TTC549 (cell line): Measurements from ENCODE around the gene CNTNAP2.

Experiments
- FAIRE-seq: peaks from 2 replicates; lab custom pipeline; 2012; peaks lifted over from hg19 to GRCh38; lab: Jason Lieb, UNC

CNTNAP2 gene

DNA sequence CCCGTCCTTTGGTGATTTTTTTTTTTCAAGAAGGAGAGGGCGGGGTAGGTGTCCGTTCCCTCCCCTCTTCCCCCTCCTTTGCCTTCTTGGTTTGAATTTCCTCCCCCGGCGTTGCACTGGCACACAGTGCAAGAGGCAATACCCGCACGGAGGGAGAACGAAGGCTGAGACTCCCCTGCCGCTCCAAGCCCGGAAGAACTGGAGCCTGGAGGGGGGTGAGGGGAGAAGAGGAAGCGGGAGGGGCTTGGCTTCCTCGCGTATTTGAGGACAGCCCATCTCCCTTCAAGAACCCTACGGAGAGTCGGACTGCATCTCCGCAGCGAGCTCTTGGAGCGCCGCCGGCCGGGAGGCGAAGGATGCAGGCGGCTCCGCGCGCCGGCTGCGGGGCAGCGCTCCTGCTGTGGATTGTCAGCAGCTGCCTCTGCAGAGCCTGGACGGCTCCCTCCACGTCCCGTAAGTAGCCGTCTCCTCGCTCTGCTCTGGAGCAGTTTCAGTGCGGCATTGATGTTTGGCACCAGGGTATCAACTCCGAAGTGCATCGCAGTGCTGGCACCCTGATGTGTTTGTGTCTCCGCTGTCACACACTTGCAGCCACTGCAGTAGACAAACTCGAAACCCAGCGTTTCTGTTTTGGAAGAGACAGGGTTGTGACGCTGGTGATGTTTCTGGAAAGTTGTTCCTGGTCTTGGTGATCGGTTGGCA is at the start of gene CNTNAP2:
Gene CNTNAP2 (plus strand): TSS at position 281 of the 702 bp plus-strand sequence. CDS start 76 bp downstream, at position 357.
- FAIRE-seq = no peak

DNA sequence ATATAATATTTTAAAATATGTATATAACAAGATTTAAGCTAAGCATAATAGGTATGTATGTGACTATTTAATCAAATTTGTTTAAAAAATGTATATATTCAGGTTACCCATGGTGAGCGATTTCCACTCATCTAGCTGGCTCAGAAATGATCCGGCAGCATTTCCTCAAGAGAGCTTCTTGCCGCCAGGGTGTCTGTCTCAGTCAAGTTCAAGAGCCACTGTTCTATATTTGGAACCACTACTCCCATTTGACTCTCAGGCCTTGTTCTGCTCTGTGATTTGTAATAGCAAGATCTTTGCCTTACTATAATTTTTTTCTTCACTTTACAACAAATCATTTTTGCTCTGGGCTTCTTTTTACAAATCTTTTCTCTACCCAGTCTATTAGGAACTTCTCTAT is 48.7 kb upstream of the CNTNAP2 start:
- FAIRE-seq = no peak

DNA sequence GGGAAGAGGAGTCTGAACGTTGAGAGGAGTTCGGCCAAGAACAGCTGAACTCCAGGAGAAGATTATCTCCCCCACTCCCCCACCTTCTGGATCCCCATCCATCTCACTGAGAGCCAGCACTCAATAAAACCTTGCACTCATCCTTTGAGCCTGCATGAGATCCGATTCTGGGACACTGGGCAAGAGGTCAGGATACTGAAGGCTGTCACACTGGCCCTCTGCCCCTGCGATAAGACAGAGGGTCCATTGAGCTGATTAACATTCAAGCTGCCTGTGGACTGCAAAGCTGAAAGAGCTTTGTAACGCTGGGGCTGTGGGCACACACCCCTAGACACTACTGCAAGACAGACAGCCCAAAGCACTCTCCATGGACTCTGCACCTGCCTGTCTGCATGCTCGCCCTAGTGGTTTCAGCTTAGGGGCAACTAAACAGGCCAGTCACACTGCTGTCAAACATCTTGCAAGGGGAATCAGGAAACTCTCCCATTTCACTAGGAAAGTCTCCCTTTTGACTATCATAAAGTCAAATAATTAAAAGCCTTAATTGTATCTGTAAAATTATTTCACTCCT is 42.3 kb upstream of the CNTNAP2 start:
- FAIRE-seq = no peak

DNA sequence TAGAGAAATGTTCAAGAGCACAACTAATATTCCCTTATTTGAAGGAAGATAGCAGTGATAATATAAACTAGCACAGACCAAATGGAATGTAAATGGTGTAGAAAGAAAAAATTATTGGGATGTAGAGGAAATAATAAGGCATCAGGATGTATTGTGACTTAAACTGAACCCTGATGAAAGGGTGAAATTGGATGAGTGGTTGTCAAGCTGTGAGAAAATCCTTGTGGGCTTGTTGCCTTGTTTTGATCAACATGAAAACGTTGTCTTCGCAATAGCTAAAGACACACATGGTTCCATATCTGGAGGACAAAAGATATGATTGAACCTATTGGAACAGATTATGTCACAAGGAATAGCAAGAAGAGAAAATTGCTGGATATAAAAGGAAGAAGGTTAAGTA is 40.3 kb upstream of the CNTNAP2 start:
- FAIRE-seq = no peak

DNA sequence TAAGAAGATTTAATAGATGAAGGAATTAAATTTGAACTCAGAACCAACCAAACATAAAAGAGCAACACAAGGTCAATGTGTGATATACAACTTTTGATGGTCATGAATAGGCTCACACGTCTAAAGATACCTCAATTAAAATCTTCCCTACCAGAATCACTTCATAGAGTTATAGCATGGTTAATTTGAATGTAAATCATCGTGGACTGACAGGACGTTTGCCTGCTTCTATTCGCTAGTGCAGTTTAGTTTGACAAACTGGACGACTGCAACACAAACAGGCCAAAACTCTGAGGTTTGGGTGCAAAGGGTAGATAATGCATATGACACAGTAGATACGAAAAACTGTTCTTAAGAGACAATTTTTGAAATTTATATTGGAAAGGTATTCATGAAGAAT is 32.5 kb upstream of the CNTNAP2 start:
- FAIRE-seq = no peak

DNA sequence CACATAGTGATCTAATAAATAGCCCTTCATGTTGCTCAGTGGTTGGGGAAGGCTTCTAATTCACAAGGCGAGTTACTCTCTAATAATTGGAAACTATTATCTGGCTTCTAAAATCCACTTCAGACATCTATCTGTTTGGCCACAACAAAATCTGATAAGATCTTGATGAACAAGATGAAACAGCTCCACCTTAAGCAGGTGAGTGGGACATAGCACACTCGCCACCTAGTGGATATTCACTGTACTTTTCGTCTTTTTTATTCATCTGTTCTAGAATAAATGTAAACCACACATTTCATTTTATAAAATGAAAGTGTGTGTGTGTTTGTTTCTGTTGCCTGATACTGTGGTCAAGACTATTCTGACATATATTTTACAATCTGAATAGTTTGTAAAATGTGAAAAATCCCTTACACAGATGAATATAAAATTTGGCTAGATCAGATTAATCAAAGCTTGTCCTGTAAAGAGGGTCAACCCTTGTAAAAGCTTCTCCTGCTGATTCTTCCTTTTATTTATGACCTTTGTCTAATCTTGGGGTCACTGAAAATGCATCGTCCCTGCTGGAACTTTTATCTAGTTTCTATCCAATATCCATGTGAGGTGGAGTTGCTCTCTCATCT is 26.5 kb upstream of the CNTNAP2 start:
- no peak for FAIRE-seq

GRCh38 chr7:146094356-146094755 is 22.2 kb upstream of the CNTNAP2 start:
- no peak for FAIRE-seq

DNA sequence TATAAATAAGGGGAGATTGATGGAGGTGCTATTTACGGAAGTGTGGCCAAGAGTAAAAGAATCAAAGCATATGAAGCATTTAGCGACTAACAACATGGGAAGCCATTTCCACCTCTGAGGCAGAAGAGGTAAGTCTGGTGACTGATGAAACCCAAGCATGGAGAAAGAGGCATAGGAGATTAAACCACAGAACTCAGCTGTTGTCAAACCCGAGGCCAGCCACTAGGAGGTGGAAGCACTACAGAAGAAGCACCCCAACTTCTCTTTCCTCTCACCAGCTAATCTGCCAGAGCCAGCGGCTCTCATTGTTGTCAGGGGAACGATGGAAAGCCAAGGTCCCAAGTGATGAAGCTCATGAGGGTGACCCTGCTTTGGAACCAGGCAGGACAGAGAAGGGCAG is 19.6 kb upstream of the CNTNAP2 start:
- FAIRE-seq = no peak

DNA sequence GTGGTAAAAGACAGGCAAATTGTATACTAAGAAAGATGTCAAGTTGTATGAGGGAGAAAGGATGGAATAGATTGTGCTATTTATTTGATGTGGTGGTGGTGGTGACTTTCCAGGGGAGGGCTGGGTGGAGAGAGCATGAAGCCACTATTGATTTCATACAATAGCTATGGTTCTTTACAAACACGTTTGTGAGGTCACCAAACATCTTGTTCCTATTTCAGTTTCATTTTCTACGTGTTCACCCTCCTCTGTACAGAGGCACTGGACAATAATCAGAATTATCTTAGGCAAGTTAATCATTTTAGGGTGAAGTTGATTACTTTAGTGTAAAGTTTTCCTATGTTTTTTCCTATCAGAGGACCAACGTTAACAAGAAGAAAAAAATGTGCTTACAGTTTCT is 10.3 kb upstream of the CNTNAP2 start:
- no peak for FAIRE-seq

GRCh38 chr7:146112755-146113154 is 3.8 kb upstream of the CNTNAP2 start:
- no peak for FAIRE-seq

DNA sequence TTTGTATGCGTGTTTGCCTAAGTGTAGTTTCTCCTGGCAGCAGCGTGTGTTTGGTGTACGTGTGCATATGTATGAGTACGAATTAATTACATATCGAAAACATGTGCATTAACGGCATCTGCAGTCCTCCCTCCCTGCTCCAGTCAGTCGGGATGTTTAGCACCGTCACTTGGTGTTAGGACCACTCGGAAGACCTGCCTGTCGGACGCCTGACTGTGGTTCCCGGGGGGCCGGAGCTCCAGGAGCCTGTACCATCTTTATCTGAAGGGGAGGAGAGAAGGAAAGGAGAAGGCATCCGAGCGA is 1.1 kb upstream of the CNTNAP2 start:
- no peak for FAIRE-seq

DNA sequence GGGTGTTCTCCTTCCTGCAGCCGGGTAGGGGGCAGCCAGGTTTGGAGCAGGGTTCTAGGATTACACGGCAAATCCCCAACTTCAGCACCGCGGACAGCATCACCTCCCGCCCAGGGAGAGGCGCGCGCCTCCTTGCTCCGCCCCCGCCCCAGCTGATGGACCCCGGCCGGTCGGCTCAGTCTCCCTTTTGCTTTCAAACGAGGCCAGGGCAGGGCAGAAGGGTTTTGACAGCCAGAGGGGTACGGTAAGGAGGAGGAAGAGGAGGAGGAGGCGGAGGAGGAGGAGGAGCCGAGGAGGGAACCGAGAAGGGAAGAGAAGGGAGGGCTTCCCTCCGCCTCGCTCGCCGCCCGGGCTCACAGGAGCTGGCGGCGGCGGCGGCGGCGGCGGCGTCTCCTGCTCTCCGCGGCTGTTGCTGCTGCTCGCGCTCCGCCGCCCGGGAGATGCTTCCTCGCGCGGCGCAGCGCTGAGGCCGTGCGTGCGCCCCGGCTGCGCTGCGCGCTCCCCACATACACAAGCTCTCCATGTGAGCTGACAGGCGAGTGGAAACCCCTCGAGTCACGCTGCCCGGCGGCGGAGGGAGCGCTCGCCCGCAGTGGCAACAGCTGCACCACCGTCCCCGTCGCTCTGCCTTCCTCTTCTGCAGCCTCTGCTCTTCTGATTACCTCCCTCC is 615 bp upstream of the CNTNAP2 start:
- no peak for FAIRE-seq

GRCh38 chr7:146117576-146117975 is 975 bp downstream of the CNTNAP2 start:
- no peak for FAIRE-seq

GRCh38 chr7:146119002-146119401 is 2.4 kb downstream of the CNTNAP2 start:
- no peak for FAIRE-seq

DNA sequence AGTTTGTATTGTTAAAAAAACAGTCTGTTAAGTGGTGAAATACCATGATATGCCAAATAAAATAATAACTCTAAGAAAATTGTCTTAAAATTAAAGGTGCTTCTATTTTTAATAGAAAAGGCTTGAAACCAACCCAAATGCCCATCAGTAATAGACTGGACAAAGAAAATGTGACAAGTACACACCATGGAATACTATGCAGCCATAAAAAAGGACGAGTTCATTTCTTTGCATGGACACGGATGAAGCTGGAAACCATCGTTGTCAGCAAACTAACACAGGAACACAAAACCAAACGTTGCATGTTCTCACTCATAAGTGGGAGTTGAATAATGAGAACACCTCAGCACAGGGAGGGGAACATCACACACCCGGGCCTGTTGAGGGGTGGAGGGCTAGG is 7.1 kb downstream of the CNTNAP2 start:
- FAIRE-seq = no peak

DNA sequence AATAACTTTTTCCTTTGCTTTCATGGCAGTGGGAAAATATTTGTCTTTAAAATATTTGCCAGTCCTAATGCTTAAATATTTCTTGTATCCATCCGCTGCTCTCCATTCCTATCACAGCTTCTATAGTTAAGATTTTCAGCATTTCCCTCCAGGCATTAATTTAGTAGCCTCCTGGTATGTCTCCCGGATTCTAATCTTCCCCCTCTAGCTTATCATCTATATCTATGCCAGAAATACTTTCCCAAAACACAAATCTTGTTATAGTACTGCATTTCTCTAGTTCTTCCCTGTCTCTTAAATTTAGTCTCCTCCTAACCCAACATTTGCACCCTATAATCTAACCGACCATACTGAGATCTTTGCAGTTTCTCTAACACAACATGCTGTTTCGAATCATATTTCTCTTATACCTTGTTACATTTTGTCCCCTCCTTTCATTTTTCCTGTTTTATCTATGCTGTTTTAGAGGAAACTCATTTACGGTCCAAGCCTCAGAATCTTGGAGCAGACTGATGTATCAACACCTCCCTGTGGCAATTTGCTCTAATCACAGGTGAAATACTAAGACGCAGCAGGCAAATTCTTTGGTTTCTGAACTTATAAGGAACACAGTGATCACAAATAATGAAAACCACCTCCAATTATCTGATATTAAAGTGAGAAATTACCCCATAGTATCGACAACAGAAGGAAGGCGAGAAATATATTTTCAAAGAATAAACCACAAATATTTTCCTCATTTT is 10.3 kb downstream of the CNTNAP2 start:
- FAIRE-seq = no peak

GRCh38 chr7:146129296-146129695 is 12.7 kb downstream of the CNTNAP2 start:
- FAIRE-seq = no peak

GRCh38 chr7:146129997-146130396 is 13.4 kb downstream of the CNTNAP2 start:
- FAIRE-seq = no peak

DNA sequence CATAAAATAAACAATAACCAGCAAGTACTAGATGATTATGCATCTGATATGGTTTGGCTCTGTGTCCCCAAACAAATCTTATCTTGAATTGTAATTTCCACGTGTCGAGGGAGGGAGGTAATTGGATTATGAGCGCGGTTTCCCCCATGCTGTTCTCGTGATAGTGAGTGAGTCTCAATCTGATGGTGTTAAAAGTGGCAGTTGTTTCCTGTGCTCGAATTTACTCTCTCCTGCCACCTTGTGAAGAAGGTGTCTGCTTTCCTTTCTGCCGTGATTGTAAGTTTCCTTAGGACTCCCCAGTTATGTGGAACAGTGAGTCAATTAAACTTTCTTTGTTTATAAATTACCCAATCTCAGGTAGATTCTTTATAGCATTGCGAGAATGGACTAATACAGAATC is 15.1 kb downstream of the CNTNAP2 start:
- FAIRE-seq = no peak

DNA sequence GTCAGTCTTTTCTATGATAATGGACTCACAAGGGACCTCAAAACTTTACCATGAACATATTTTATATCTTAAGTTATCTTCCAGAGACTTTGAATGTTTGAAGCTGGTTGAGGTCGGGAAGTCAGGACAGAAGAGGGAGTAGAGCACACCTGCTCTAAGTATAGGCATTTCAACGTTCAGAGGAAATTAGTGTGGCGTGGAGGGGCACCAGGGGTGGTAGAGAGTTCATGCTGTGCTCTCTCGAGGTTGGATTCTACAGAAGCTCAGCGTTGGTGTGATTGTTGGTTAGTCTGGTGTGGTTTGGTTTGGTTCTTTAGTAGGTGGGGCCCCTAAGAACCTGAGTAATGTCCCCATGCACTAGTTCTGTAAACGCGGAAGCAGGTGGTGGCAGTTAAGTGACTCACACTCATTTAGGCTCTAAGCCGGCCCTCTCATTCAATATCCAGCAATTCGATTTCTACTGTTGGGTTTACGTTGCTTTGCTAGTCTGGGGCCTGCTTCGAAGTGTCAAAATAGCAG is 19.8 kb downstream of the CNTNAP2 start:
- no peak for FAIRE-seq

- no peak for FAIRE-seq
Measured at GRCh38 chr7:146138926-146139325, 22.3 kb downstream of the CNTNAP2 start.

DNA sequence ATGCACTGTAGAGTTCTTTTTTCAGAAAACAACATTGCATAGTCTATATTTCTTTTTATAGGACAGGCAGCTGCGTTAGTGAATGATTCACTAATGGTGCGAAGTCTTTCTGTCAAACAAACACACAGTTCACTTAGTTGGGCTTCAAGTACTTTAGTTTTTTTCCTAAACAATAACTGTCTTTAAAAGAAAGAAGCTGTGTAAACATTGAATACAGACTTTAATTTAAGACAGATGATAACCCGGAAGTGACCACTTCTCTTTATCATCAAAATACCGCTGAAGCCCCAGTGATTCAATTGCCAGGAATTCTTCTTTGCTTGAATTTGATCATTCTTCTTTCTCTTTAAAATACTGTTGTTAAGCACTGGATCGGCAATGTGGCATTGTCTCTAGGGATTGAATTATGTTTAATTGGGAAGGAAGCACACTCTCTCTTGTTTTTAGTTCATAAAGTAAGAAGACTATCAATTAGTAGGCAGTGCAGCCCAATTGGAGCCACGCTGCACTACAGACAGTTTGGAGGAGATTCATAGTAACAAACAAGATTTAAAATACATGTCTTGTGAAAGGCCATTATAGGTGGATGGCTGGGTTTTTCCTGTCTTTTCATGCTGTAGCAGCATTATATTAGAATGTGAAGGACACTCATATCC is 30.4 kb downstream of the CNTNAP2 start:
- no peak for FAIRE-seq
